ENCODE results near the gene OGFOD2.

Gene OGFOD2

DNA sequence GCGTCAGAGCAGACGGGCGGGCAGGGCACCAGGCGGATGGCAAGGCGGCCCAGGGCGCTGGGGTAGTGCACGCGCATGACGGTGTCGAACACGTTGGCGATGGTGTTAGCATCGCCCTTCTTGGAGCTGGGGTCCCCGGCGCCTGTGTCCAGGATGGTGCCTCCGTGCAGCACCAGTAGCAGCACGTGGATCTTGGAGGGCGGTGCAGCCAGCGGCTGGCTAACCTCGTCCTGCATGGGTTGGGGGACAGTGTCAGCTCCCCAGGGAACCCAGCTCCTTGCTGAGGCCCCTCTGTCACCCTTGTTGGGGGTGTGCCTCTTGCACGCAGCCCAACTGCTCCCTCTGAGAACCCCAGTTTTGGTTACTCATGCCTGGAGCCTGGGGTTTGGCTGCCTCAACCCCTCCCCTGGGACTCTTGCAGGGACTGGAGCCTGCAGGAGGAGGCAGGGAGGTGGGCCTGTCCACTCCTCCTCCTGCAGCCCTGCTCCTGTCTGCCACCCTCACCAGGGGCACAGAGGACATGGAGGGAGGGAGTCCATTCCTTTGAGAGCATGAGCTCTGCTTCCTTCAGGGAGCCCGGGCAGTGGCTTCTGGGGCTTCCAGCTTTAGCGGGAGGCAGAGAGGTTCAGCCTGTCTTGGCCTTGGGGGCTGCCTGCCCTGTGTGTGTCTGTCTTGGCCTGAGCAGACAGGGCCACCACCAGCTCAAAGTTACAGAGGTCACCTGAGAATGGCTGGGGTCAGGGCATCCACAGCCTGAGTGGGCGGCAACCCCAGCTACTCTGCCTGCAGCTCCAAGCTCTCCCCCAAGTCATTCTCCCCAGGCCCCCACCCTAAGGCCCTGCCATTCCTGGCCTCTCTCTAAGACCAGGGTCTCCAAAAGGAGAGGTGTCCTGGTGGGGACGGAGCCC lies 22.6 kb downstream of the OGFOD2 start:
- ATAC-seq: no peak
- TF ChIP-seq, protein P1, sequence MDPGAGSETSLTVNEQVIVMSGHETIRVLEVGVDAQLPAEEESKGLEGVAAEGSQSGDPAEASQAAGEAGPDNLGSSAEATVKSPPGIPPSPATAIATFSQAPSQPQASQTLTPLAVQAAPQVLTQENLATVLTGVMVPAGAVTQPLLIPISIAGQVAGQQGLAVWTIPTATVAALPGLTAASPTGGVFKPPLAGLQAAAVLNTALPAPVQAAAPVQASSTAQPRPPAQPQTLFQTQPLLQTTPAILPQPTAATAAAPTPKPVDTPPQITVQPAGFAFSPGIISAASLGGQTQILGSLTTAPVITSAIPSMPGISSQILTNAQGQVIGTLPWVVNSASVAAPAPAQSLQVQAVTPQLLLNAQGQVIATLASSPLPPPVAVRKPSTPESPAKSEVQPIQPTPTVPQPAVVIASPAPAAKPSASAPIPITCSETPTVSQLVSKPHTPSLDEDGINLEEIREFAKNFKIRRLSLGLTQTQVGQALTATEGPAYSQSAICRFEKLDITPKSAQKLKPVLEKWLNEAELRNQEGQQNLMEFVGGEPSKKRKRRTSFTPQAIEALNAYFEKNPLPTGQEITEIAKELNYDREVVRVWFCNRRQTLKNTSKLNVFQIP (CRISPR knock-in tag; IDR thresholded peaks at IDR 0.05; ENCODE audit: borderline replicate concordance, low read depth): no peak
- TF ChIP-seq, protein P2, sequence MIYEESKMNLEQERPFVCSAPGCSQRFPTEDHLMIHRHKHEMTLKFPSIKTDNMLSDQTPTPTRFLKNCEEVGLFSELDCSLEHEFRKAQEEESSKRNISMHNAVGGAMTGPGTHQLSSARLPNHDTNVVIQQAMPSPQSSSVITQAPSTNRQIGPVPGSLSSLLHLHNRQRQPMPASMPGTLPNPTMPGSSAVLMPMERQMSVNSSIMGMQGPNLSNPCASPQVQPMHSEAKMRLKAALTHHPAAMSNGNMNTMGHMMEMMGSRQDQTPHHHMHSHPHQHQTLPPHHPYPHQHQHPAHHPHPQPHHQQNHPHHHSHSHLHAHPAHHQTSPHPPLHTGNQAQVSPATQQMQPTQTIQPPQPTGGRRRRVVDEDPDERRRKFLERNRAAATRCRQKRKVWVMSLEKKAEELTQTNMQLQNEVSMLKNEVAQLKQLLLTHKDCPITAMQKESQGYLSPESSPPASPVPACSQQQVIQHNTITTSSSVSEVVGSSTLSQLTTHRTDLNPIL (CRISPR knock-in tag; IDR thresholded peaks at IDR 0.05; ENCODE audit: low read depth): no peak
- TF ChIP-seq ISL1 (CRISPR knock-in tag; IDR thresholded peaks at IDR 0.05) (no peak), ZFP30 (CRISPR knock-in tag; IDR thresholded peaks at IDR 0.05) (no peak), TOX (CRISPR knock-in tag; IDR thresholded peaks at IDR 0.05; ENCODE audit: borderline replicate concordance) (no peak), RARB (CRISPR knock-in tag; IDR thresholded peaks at IDR 0.05) (no peak)

DNA sequence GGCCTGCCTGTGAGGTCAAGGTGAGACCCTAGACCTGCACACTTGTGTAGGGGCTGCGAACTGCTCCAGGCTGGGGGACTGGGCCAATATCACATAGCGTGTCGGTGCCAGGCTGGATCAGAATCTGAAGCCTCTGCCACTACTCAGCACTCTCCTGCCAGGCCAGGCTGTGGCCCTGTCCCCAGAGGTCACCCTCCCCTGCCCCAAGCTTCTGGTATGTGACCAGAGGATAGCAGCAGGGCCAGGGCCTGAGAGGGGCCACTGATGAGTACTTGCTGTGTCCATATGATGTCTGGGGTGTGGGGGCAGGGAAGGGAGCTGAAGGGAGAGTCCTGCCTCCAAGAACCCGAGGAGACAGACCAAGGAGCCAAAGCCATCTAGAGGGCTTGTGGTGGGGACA lies 23.3 kb downstream of the OGFOD2 start:
- ATAC-seq: no peak
- TF ChIP-seq ISL1 (CRISPR knock-in tag; IDR thresholded peaks at IDR 0.05): no peak
- no peak for TF ChIP-seq CSDC2 (CRISPR knock-in tag; IDR thresholded peaks at IDR 0.05)
- TF ChIP-seq, protein P1 (CRISPR knock-in tag; IDR thresholded peaks at IDR 0.05; ENCODE audit: borderline replicate concordance, low read depth): no peak
- TF ChIP-seq BACH2 (CRISPR knock-in tag; IDR thresholded peaks at IDR 0.05; ENCODE audit: borderline replicate concordance): no peak
- no peak for TF ChIP-seq ZFP3 (CRISPR knock-in tag; IDR thresholded peaks at IDR 0.05)
- no peak for TF ChIP-seq ESRRG (CRISPR knock-in tag; IDR thresholded peaks at IDR 0.05)
- TF ChIP-seq RARB (CRISPR knock-in tag; IDR thresholded peaks at IDR 0.05): no peak
- TF ChIP-seq OSR1 (CRISPR knock-in tag; IDR thresholded peaks at IDR 0.05): no peak
- TF ChIP-seq, protein P3, sequence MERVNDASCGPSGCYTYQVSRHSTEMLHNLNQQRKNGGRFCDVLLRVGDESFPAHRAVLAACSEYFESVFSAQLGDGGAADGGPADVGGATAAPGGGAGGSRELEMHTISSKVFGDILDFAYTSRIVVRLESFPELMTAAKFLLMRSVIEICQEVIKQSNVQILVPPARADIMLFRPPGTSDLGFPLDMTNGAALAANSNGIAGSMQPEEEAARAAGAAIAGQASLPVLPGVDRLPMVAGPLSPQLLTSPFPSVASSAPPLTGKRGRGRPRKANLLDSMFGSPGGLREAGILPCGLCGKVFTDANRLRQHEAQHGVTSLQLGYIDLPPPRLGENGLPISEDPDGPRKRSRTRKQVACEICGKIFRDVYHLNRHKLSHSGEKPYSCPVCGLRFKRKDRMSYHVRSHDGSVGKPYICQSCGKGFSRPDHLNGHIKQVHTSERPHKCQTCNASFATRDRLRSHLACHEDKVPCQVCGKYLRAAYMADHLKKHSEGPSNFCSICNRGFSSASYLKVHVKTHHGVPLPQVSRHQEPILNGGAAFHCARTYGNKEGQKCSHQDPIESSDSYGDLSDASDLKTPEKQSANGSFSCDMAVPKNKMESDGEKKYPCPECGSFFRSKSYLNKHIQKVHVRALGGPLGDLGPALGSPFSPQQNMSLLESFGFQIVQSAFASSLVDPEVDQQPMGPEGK (CRISPR knock-in tag; IDR thresholded peaks at IDR 0.05; ENCODE audit: borderline replicate concordance): no peak
- TF ChIP-seq, protein P4, sequence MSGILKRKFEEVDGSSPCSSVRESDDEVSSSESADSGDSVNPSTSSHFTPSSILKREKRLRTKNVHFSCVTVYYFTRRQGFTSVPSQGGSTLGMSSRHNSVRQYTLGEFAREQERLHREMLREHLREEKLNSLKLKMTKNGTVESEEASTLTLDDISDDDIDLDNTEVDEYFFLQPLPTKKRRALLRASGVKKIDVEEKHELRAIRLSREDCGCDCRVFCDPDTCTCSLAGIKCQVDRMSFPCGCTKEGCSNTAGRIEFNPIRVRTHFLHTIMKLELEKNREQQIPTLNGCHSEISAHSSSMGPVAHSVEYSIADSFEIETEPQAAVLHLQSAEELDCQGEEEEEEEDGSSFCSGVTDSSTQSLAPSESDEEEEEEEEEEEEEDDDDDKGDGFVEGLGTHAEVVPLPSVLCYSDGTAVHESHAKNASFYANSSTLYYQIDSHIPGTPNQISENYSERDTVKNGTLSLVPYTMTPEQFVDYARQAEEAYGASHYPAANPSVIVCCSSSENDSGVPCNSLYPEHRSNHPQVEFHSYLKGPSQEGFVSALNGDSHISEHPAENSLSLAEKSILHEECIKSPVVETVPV (CRISPR knock-in tag; IDR thresholded peaks at IDR 0.05): no peak
- TF ChIP-seq SNAI2 (CRISPR knock-in tag; IDR thresholded peaks at IDR 0.05): no peak
- no peak for TF ChIP-seq GLIS3 (CRISPR knock-in tag; IDR thresholded peaks at IDR 0.05)
- no peak for TF ChIP-seq ZNF565 (CRISPR knock-in tag; conservative IDR thresholded peaks at IDR 0.05; ENCODE audit: low read depth)
- no peak for TF ChIP-seq ZFP30 (CRISPR knock-in tag; IDR thresholded peaks at IDR 0.05)
- TF ChIP-seq ZC3H10 (CRISPR knock-in tag; IDR thresholded peaks at IDR 0.05): no peak

DNA sequence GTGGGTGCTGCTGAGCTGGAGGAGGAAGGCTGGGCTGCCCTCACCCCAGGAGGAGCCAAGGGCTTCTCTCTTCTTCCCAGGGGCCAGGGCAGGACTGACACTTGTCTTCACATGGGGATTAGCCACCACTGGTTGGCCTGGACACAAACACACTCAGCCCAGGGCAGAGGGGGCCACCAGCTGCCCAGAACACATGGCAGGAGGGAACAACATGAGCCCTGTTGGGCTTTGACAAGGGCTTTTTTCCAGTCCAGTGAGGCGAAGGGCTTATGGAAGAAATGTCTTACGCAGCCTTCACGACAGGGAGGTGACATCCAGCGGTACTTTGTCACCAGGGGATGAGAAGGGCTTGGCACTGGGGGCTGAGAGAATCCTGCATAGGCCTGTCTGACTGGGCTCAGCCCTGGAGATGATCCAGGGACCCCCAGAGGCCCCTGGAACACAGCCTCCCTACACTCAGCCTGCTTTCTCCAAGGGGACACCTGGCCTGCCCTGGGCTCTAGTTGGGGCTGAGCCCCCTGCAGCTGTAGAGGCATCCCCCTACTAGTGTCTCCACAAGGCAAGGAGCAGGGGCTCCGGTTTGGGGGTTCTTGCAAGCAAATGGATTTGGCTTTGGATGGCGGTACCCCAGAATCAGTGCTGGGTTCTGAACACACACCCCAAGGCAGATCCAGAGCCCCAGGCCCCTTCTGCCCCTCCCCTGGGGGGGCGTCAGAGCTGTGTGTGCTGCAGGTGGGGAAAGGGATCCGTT lies 24.3 kb downstream of the OGFOD2 start:
- no peak for ATAC-seq
- TF ChIP-seq BACH2 (CRISPR knock-in tag; IDR thresholded peaks at IDR 0.05; ENCODE audit: borderline replicate concordance): no peak
- no peak for TF ChIP-seq ZFP3 (CRISPR knock-in tag; IDR thresholded peaks at IDR 0.05)
- TF ChIP-seq TOX (CRISPR knock-in tag; IDR thresholded peaks at IDR 0.05; ENCODE audit: borderline replicate concordance): no peak
- no peak for TF ChIP-seq SNAI2 (CRISPR knock-in tag; IDR thresholded peaks at IDR 0.05)
- no peak for TF ChIP-seq CSDC2 (CRISPR knock-in tag; IDR thresholded peaks at IDR 0.05)
- TF ChIP-seq, protein P4 (CRISPR knock-in tag; IDR thresholded peaks at IDR 0.05): no peak
- TF ChIP-seq ARNTL (CRISPR knock-in tag; IDR thresholded peaks at IDR 0.05; ENCODE audit: borderline replicate concordance, low read depth): no peak
- TF ChIP-seq, protein P2 (CRISPR knock-in tag; IDR thresholded peaks at IDR 0.05; ENCODE audit: low read depth): no peak
- TF ChIP-seq ZNF8 (CRISPR knock-in tag; IDR thresholded peaks at IDR 0.05): no peak
- TF ChIP-seq ZFP30 (CRISPR knock-in tag; IDR thresholded peaks at IDR 0.05): no peak
- TF ChIP-seq ZNF70 (CRISPR knock-in tag; IDR thresholded peaks at IDR 0.05): no peak
- no peak for TF ChIP-seq ISL1 (CRISPR knock-in tag; IDR thresholded peaks at IDR 0.05)
- no peak for TF ChIP-seq GLIS3 (CRISPR knock-in tag; IDR thresholded peaks at IDR 0.05)
- TF ChIP-seq ESRRG (CRISPR knock-in tag; IDR thresholded peaks at IDR 0.05): no peak
- TF ChIP-seq, protein P3 (CRISPR knock-in tag; IDR thresholded peaks at IDR 0.05; ENCODE audit: borderline replicate concordance): no peak
